GM12865 (cell line): ENCODE results near the gene TBC1D32.

Experiments used
- DNase-seq: peaks from one replicate; pipeline ENCODE4 v3.0.0; 2010; ENCODE audit warnings: low read depth
- H3K4me3 ChIP-seq: 2 replicates; pipeline ENCODE4 v1.5.1; 2011; ENCODE audit warnings: mild to moderate bottlenecking, low read depth, low read length, control low read depth
- TF ChIP-seq, protein P1 (sequence below): IDR thresholded peaks from 2 replicates; pipeline ENCODE4 v1.5.1; 2011; ENCODE audit warnings: low read length, control low read depth, low read depth, inconsistent platforms; ENCODE audit not compliant: insufficient read depth; ENCODE audit errors: missing control alignments

Gene TBC1D32

GRCh38 chr6:121171879-121172278 lies 162.4 kb downstream of the TBC1D32 start:
- TF ChIP-seq, protein P1, sequence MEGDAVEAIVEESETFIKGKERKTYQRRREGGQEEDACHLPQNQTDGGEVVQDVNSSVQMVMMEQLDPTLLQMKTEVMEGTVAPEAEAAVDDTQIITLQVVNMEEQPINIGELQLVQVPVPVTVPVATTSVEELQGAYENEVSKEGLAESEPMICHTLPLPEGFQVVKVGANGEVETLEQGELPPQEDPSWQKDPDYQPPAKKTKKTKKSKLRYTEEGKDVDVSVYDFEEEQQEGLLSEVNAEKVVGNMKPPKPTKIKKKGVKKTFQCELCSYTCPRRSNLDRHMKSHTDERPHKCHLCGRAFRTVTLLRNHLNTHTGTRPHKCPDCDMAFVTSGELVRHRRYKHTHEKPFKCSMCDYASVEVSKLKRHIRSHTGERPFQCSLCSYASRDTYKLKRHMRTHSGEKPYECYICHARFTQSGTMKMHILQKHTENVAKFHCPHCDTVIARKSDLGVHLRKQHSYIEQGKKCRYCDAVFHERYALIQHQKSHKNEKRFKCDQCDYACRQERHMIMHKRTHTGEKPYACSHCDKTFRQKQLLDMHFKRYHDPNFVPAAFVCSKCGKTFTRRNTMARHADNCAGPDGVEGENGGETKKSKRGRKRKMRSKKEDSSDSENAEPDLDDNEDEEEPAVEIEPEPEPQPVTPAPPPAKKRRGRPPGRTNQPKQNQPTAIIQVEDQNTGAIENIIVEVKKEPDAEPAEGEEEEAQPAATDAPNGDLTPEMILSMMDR, result no peak
- DNase-seq, result no peak
- no peak overlapping the region for H3K4me3 ChIP-seq

DNA sequence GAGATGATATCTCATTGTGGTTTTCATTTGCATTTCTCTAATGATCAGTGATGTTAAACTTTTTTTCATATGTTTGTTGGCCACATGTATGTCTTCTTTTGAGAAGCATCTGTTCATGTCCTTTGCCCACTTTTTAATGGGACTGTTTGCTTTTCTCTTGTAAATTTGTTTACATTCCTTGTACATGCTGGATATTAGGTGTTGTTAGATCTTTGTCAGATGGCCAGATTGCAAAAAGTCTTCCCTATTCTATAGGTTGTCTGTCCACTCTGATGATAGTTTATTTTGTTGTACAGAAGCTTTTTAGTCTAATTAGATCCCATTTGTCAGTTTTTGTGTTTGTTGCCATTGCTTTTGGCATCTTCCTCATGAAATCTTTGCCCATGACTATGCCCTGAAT lies 172.4 kb downstream of the TBC1D32 start:
- TF ChIP-seq, protein P1, result no peak
- no peak for DNase-seq
- no peak overlapping the region for H3K4me3 ChIP-seq

GRCh38 chr6:121160276-121160675 lies 174.0 kb downstream of the TBC1D32 start:
- H3K4me3 ChIP-seq, result no peak overlapping the region
- DNase-seq, result no peak
- TF ChIP-seq, protein P1, result no peak

GRCh38 chr6:121158891-121159290 lies 175.4 kb downstream of the TBC1D32 start:
- TF ChIP-seq, protein P1, result no peak
- H3K4me3 ChIP-seq, result no peak overlapping the region
- no peak for DNase-seq

GRCh38 chr6:121158438-121158837 lies 175.8 kb downstream of the TBC1D32 start:
- DNase-seq, result no peak
- no peak overlapping the region for H3K4me3 ChIP-seq
- TF ChIP-seq, protein P1, result no peak

- DNase-seq, result no peak
- TF ChIP-seq, protein P1, result no peak
- no peak overlapping the region for H3K4me3 ChIP-seq
Observed at GRCh38 chr6:121157906-121158305, 176.4 kb downstream of the TBC1D32 start.

- H3K4me3 ChIP-seq, result no peak overlapping the region
- TF ChIP-seq, protein P1, result no peak
- no peak for DNase-seq
Observed at GRCh38 chr6:121143476-121143875, 190.8 kb downstream of the TBC1D32 start.
